Measurements from ENCODE around the gene RAVER2.

DNA sequence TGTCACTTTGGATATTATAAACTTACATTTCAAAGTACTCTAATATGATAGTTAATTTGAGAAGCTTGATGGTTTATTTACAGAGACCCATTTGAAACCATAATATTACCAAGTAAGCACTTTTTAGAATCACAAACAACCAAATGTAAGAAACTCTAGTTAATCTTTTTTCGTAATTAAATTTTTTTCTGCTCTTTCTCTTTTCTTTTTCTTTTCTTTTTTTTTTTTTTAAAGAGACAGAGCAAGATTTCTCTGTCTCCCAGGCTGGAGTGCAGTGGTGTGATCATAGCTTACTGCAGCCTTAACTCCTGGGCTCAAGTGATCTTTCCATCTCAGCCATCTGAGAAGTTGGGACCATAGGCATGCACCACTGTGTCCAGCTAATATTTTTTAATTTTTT, 5.2 kb downstream of the RAVER2 start:
- TF ChIP-seq, protein P1, sequence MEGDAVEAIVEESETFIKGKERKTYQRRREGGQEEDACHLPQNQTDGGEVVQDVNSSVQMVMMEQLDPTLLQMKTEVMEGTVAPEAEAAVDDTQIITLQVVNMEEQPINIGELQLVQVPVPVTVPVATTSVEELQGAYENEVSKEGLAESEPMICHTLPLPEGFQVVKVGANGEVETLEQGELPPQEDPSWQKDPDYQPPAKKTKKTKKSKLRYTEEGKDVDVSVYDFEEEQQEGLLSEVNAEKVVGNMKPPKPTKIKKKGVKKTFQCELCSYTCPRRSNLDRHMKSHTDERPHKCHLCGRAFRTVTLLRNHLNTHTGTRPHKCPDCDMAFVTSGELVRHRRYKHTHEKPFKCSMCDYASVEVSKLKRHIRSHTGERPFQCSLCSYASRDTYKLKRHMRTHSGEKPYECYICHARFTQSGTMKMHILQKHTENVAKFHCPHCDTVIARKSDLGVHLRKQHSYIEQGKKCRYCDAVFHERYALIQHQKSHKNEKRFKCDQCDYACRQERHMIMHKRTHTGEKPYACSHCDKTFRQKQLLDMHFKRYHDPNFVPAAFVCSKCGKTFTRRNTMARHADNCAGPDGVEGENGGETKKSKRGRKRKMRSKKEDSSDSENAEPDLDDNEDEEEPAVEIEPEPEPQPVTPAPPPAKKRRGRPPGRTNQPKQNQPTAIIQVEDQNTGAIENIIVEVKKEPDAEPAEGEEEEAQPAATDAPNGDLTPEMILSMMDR (IDR thresholded peaks at IDR 0.05; ENCODE audit: low read depth, low read length): no peak
- no peak for TF ChIP-seq EZH2phosphoT487 (IDR thresholded peaks at IDR 0.05; ENCODE audit: low read depth)
